Measurements from ENCODE around the gene BTN1A1.

- no peak for TF ChIP-seq EZH2 (IDR thresholded peaks at IDR 0.05)
- no peak for TF ChIP-seq CTCF (IDR thresholded peaks at IDR 0.05)
- TF ChIP-seq EZH2phosphoT487 (IDR thresholded peaks at IDR 0.05), result no peak
Measured at GRCh38 chr6:26457264-26457805, 42.8 kb upstream of the BTN1A1 start.
